ENCODE measurements around the gene ULK1. TPM values are rescaled to one million over a fixed set of nuclear protein-coding genes. Genes with fewer than 3 reads are reported as not detected.

Gene ULK1
- total and polyA plus RNA-seq, 2 donors (not counting 1 experiment from before 2014, with no cell fraction given), result 3.3 to 14.9 TPM

- Histone ChIP-seq H3K27ac (ENCODE audit: insufficient read depth, low read length) (no peak overlapping the region), H3K36me3 (ENCODE audit: control insufficient read depth, insufficient read depth, low read length) (peaks cover 2% of the 10 kb centered on the region), H3K27me3 (ENCODE audit: control insufficient read depth, insufficient read depth, low read length) (no peaks in the 10 kb centered on the region), H2AFZ (ENCODE audit: low read length) (no peak overlapping the region), H3K9ac (ENCODE audit: insufficient read depth, low read length) (no peak overlapping the region), H3K79me2 (ENCODE audit: control insufficient read depth, insufficient read depth, low read length) (no peaks in the 10 kb centered on the region), H4K20me1 (ENCODE audit: control insufficient read depth, extremely low read depth, insufficient read depth, low read length) (no peaks in the 10 kb centered on the region), H3K4me1 (ENCODE audit: control insufficient read depth, extremely low read depth, insufficient read depth, low read length) (no peaks in the 10 kb centered on the region), H3K4me2 (ENCODE audit: extremely low read depth, insufficient read depth, low read length) (no peak overlapping the region), H3K4me3 (replicated peaks in 1 of 4; ENCODE audit: control extremely low read depth in 1 of 4, insufficient read depth in 1 of 4, low read depth in 3 of 4, low read length in 4 of 4) (no peak overlapping the region), H3K9me3 (ENCODE audit: control insufficient read depth, insufficient read depth, low read depth, low read length) (no peaks in the 10 kb centered on the region)
- no peak for DNase-seq (ENCODE audit: low read depth in 2 of 2)
- no peak for TF ChIP-seq EZH2 (IDR thresholded peaks at IDR 0.05; ENCODE audit: low read length, missing control alignments)
- TF ChIP-seq, protein P1, sequence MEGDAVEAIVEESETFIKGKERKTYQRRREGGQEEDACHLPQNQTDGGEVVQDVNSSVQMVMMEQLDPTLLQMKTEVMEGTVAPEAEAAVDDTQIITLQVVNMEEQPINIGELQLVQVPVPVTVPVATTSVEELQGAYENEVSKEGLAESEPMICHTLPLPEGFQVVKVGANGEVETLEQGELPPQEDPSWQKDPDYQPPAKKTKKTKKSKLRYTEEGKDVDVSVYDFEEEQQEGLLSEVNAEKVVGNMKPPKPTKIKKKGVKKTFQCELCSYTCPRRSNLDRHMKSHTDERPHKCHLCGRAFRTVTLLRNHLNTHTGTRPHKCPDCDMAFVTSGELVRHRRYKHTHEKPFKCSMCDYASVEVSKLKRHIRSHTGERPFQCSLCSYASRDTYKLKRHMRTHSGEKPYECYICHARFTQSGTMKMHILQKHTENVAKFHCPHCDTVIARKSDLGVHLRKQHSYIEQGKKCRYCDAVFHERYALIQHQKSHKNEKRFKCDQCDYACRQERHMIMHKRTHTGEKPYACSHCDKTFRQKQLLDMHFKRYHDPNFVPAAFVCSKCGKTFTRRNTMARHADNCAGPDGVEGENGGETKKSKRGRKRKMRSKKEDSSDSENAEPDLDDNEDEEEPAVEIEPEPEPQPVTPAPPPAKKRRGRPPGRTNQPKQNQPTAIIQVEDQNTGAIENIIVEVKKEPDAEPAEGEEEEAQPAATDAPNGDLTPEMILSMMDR (conservative IDR thresholded peaks at IDR 0.05 in 1 of 2, IDR thresholded peaks at IDR 0.05 in 1 of 2; ENCODE audit: low read depth in 1 of 2, low read length in 2 of 2), result no peak
These were observed 10.7 kb downstream of the ULK1 start for GRCh38 chr12:131905081-131905629.

DNA sequence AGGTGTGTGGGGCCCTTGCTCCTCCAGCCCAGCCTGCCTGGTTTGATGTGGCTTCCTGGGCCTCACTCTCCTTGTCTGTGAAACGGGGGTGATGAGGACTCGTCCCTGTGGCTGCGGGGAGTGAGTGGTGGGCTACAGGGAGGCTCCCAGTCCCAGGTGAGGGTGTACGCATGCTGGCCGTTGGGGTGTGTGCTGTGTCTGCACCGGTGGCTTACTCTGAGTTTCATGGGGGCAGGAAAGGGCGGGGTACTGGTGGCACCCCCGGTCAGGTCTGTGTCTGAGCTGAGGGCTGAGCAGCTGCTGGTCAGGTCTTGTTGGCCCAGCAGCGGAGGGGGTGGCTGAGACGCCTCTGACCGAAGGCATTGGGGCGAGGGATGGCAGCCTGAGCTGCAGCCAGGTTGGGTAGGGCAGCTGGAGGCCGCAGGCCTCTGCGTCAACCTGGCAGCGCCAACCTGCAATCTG lies 11.2 kb downstream of the ULK1 start:
- Histone ChIP-seq H3K79me2 (ENCODE audit: control insufficient read depth, insufficient read depth, low read length) (no peaks in the 10 kb centered on the region), H3K9me3 (ENCODE audit: control insufficient read depth, insufficient read depth, low read depth, low read length) (no peaks in the 10 kb centered on the region), H2AFZ (ENCODE audit: low read length) (no peak overlapping the region), H3K4me2 (ENCODE audit: extremely low read depth, insufficient read depth, low read length) (no peak overlapping the region), H3K36me3 (ENCODE audit: control insufficient read depth, insufficient read depth, low read length) (peaks cover 4% of the 10 kb centered on the region), H3K27ac (ENCODE audit: insufficient read depth, low read length) (no peak overlapping the region), H3K4me3 (replicated peaks in 1 of 4; ENCODE audit: control extremely low read depth in 1 of 4, insufficient read depth in 1 of 4, low read depth in 3 of 4, low read length in 4 of 4) (no peak overlapping the region), H3K4me1 (ENCODE audit: control insufficient read depth, extremely low read depth, insufficient read depth, low read length) (no peaks in the 10 kb centered on the region), H3K9ac (ENCODE audit: insufficient read depth, low read length) (no peak overlapping the region), H4K20me1 (ENCODE audit: control insufficient read depth, extremely low read depth, insufficient read depth, low read length) (no peaks in the 10 kb centered on the region), H3K27me3 (ENCODE audit: control insufficient read depth, insufficient read depth, low read length) (no peaks in the 10 kb centered on the region)
- DNase-seq (ENCODE audit: low read depth in 2 of 2), result no peak
- TF ChIP-seq EZH2 (IDR thresholded peaks at IDR 0.05; ENCODE audit: low read length, missing control alignments), result no peak
- TF ChIP-seq, protein P1 (conservative IDR thresholded peaks at IDR 0.05 in 1 of 2, IDR thresholded peaks at IDR 0.05 in 1 of 2; ENCODE audit: low read depth in 1 of 2, low read length in 2 of 2), result no peak

GRCh38 chr12:131907379-131908091 lies 13.1 kb downstream of the ULK1 start:
- no peak overlapping the region for H3K9ac ChIP-seq (ENCODE audit: insufficient read depth, low read length)
- H3K27me3 ChIP-seq (ENCODE audit: control insufficient read depth, insufficient read depth, low read length), result no peaks in the 10 kb centered on the region
- peaks cover 2% of the 10 kb centered on the region for H3K4me1 ChIP-seq (ENCODE audit: control insufficient read depth, extremely low read depth, insufficient read depth, low read length)
- H3K4me2 ChIP-seq (ENCODE audit: extremely low read depth, insufficient read depth, low read length), result no peak overlapping the region
- H3K27ac ChIP-seq (ENCODE audit: insufficient read depth, low read length), result no peak overlapping the region
- no peak overlapping the region for H2AFZ ChIP-seq (ENCODE audit: low read length)
- no peaks in the 10 kb centered on the region for H3K9me3 ChIP-seq (ENCODE audit: control insufficient read depth, insufficient read depth, low read depth, low read length)
- H3K36me3 ChIP-seq (ENCODE audit: control insufficient read depth, insufficient read depth, low read length), result peaks cover 5% of the 10 kb centered on the region
- H3K4me3 ChIP-seq (replicated peaks in 1 of 4; ENCODE audit: control extremely low read depth in 1 of 4, insufficient read depth in 1 of 4, low read depth in 3 of 4, low read length in 4 of 4), result no peak overlapping the region
- no peaks in the 10 kb centered on the region for H3K79me2 ChIP-seq (ENCODE audit: control insufficient read depth, insufficient read depth, low read length)
- H4K20me1 ChIP-seq (ENCODE audit: control insufficient read depth, extremely low read depth, insufficient read depth, low read length), result no peaks in the 10 kb centered on the region
- TF ChIP-seq EZH2 (IDR thresholded peaks at IDR 0.05; ENCODE audit: low read length, missing control alignments), result no peak
- TF ChIP-seq, protein P1 (conservative IDR thresholded peaks at IDR 0.05 in 1 of 2, IDR thresholded peaks at IDR 0.05 in 1 of 2; ENCODE audit: low read depth in 1 of 2, low read length in 2 of 2), result no peak
- no peak for DNase-seq (ENCODE audit: low read depth in 2 of 2)
